Psoas muscle (tissue), 8 donors: ENCODE data around the gene KCNT1. TPM values are rescaled to one million over a fixed set of nuclear protein-coding genes. Genes with fewer than 3 reads are reported as not detected.

ENCODE experiments used
- ATAC-seq, 4 donors: fragments of 200-7000 bp; cut with Tn5 transposase; one replicate each; pipeline ENCODE4 v1.9.1; 2020; ENCODE audit warnings: moderate library complexity in 3 of 4, mild to moderate bottlenecking in 2 of 4
- DNase-seq, 2 donors: peaks; one replicate each; pipeline ENCODE4 v3.0.0-alpha.2; 2020
- H3K27ac ChIP-seq: fragments of 200-600 bp; one replicate; pipeline ENCODE4 v1.8.0; 2022
- H3K27me3 ChIP-seq, 3 donors: fragments of 200-600 bp in 1 of 3; one replicate each; pipeline versions ENCODE4 v1.6.1 to v1.8.0; 2013 to 2022; ENCODE audit warnings: low read length in 2 of 3, mild to moderate bottlenecking in 2 of 3, moderate library complexity in 1 of 3; ENCODE audit not compliant: insufficient read depth in 3 of 3
- H3K36me3 ChIP-seq, 2 donors: fragments of 200-600 bp in 1 of 2; one replicate each; pipeline versions ENCODE4 v1.6.1 to v1.8.0; 2013 to 2022; ENCODE audit warnings: low read depth in 1 of 2, mild to moderate bottlenecking in 1 of 2, moderate library complexity in 1 of 2; ENCODE audit not compliant: insufficient read depth in 1 of 2
- H3K4me1 ChIP-seq: fragments of 200-600 bp; one replicate; pipeline ENCODE4 v1.8.0; 2022
- H3K4me3 ChIP-seq: fragments of 200-600 bp; one replicate; pipeline ENCODE4 v1.8.0; 2022; ENCODE audit warnings: mild to moderate bottlenecking
- H3K9me3 ChIP-seq: fragments of 200-600 bp; one replicate; pipeline ENCODE4 v1.8.0; 2022
- WGBS, 3 donors: extraction: QIAGEN DNeasy Blood & Tissue Kit; methylation state at CpG; one replicate each; pipeline versions ENCODE4 v1.1.6 to v1.1.7; 2013; 5-methylcytosine and 5-hydroxymethylcytosine counted together
- intact Hi-C, 2 donors: fragments of 100-400 bp; cut with DNase I; formaldehyde crosslinking; loops; one replicate each; pipeline versions ENCODE4 v1.11.0 to v1.14.2; 2022
- polyA plus RNA-seq, 3 donors: library from polyadenylated mRNA; stranded (reverse); fragments of 200-250 nt; gene quantifications; one replicate each; pipeline ENCODE4 v1.2.3, GENCODE V29; 2013
- total RNA-seq, 4 donors: library from RNA; stranded (reverse); fragmentation: NEBNext Ultra II Directional in 2 of 4; extraction: Animal tissue kit (Norgen Biotek cat#: 25700) in 2 of 4; gene quantifications; one replicate each; pipeline versions ENCODE4 v1.2.1 to v1.2.4, GENCODE V29; 2021 to 2023
- TF ChIP-seq, protein P1 (sequence below): fragments of 200-600 bp; IDR thresholded peaks from one replicate; pipeline ENCODE4 v1.8.0; 2022; ENCODE audit warnings: antibody characterized with exemption
- donor health status: healthy with polysubstance abuse.
- donor health status: DM: no; HTN: no; CAD: no; lungs with moderate emphysema.
- donor health status: Bipolar disorder and iron deficiency.
- donor health status: healthy.
- donor health status: DM: yes; HTN: yes; CAD: no.
- donor health status: DM: no; HTN: no; CAD: no.
- donor health status: DM: no; HTN: no; CAD: no.
- donor health status: DM: yes; HTN: yes; CAD: no.

Gene KCNT1
- total and polyA plus RNA-seq, 7 donors = 1.1 to 15.0 (median 10.3) TPM

- Histone ChIP-seq H3K27me3 (peaks cover 0 to 4% (median 0%) of the 10 kb centered on the region in 3 donors), H3K27ac (no peak overlapping the region), H3K36me3 (no peaks in the 10 kb centered on the region), H3K9me3 (no peaks in the 10 kb centered on the region), H3K4me1 (no peaks in the 10 kb centered on the region), H3K4me3 (no peak overlapping the region)
- DNase-seq (no peak), ATAC-seq (no peak)
- TF ChIP-seq, protein P1, sequence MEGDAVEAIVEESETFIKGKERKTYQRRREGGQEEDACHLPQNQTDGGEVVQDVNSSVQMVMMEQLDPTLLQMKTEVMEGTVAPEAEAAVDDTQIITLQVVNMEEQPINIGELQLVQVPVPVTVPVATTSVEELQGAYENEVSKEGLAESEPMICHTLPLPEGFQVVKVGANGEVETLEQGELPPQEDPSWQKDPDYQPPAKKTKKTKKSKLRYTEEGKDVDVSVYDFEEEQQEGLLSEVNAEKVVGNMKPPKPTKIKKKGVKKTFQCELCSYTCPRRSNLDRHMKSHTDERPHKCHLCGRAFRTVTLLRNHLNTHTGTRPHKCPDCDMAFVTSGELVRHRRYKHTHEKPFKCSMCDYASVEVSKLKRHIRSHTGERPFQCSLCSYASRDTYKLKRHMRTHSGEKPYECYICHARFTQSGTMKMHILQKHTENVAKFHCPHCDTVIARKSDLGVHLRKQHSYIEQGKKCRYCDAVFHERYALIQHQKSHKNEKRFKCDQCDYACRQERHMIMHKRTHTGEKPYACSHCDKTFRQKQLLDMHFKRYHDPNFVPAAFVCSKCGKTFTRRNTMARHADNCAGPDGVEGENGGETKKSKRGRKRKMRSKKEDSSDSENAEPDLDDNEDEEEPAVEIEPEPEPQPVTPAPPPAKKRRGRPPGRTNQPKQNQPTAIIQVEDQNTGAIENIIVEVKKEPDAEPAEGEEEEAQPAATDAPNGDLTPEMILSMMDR = no peak
- intact Hi-C loops = no loop called here
- WGBS, 3 donors = 81 to 91% (median 86%) methylated on average over 18 to 19 of the region's 19 CpGs
These were observed 11.0 kb upstream of the KCNT1 start for GRCh38 chr9:135690836-135691570.

DNA sequence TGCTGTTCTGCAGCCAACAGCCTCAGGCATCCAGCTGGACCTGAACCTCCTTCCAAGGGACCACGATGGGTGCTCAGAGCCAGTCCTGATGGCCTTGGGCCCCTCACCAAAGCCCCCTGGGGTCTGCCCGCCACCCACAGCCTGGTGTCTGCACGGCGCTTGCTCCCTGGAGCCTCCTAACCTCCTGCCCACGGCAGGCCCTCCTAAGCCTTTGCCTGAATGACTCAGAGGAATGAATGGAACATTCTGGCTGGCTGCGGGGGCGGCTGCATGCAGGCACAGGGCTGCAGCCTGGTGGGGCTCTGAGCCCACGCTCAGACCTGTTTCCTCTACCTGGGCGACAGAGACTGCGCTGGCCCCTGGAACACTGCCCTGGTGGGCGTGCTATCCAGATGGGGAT is 9.6 kb upstream of the KCNT1 start:
- Histone ChIP-seq H3K4me3 (no peak overlapping the region), H3K4me1 (no peaks in the 10 kb centered on the region), H3K9me3 (no peaks in the 10 kb centered on the region), H3K36me3 (no peaks in the 10 kb centered on the region), H3K27ac (no peak overlapping the region), H3K27me3 (peaks cover 0 to 2% (median 0%) of the 10 kb centered on the region in 3 donors)
- no peak for ATAC-seq
- no peak for DNase-seq
- intact Hi-C loops = no loop called here
- 70 to 78% (median 71%) methylated on average over 11 of the region's 11 CpGs for WGBS, 3 donors
- TF ChIP-seq, protein P1 = no peak

GRCh38 chr9:135693265-135693664 is 8.7 kb upstream of the KCNT1 start:
- 75 to 77% (median 75%) methylated on average over 15 to 16 of the region's 16 CpGs for WGBS, 3 donors
- Histone ChIP-seq H3K4me1 (no peaks in the 10 kb centered on the region), H3K4me3 (no peak overlapping the region), H3K27ac (no peak overlapping the region), H3K27me3 (peaks cover 0 to 4% (median 0%) of the 10 kb centered on the region in 3 donors), H3K9me3 (no peaks in the 10 kb centered on the region), H3K36me3 (no peaks in the 10 kb centered on the region)
- TF ChIP-seq, protein P1 = no peak
- ATAC-seq = no peak
- intact Hi-C loops = no loop called here
- no peak for DNase-seq

DNA sequence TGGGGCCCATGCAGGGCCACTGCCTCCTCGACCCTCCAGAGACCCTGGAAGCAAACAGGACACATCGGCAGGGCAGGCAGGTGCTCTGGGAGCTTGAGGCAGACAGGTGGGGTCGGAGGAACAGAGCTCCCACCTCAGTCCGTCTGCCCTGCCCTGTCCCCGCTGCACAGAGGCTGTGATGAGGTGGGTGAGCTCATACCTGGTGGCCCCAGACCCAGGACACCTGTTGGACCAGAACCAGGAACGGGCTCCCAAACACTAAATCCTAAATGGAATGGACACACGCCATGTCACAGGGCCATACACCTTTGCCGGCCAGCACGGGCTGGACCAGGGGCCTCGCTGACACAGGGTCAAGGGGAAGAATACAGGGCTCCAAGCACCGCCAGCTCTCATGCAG is 8.2 kb upstream of the KCNT1 start:
- 83 to 89% (median 84%) methylated on average over 11 of the region's 11 CpGs for WGBS, 3 donors
- intact Hi-C loops = no loop called here

More for the DNA sequence above, 8.2 kb upstream of the KCNT1 start:
- TF ChIP-seq, protein P1 = no peak
- ATAC-seq = no peak
- H3K4me3 ChIP-seq = no peak overlapping the region
- no peak for DNase-seq
- H3K9me3 ChIP-seq = no peaks in the 10 kb centered on the region
- no peaks in the 10 kb centered on the region for H3K4me1 ChIP-seq
- peaks cover 0 to 4% (median 0%) of the 10 kb centered on the region in 3 donors for H3K27me3 ChIP-seq
- no peak overlapping the region for H3K27ac ChIP-seq
- no peaks in the 10 kb centered on the region for H3K36me3 ChIP-seq
